HG03280 (cell line): Measurements from ENCODE around the gene BRPF3.

ENCODE experiments used
- ATAC-seq: cut with Tn5 transposase; IDR thresholded peaks from one replicate; pipeline ENCODE4 v1.9.1; 2021; ENCODE audit warnings: mild to moderate bottlenecking, moderate library complexity; ENCODE audit not compliant: unreplicated experiment

The BRPF3 gene

DNA sequence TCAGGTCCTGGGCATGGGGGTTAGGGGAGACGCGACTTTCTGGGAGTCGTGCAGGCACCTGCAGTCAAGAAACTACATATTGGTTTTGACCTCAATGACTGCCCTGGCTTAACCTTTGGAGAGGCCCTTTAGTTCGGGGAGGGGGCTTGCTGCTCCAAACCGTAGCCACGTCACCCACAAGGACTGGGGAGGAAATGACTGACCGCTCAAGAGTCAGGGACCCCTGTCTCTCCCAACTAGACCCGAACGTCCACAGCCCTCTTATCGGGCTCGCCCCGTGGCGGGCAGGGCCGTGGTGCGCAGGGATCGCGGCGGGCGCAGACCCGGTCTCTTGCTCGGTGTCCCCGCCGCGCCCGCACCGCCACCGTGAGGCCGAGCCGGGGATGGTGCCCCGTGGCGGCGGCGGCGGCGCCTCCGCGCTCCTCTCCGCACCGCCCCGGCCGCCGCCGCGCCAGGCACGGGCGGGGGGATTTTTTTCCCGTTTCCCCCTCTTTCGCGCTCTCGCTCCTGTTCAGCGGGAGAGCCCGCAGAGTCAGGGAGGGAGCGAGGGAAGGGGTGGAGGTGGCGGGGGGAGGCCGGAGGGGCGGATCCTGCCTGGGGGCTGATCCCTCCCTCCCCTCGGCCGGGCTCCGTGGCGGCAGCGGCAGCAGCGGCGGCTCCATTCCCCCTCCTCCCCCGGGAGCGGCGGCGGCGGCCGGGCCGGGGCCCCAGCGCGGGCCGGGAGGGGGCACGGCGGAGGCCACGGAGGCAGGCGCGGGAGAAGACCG is at the start of gene BRPF3:
Gene BRPF3 (plus strand): TSS at position 632 of the 767 bp plus-strand sequence. CDS start 3,579 bp downstream, outside the sequence.
- peak; percentile 61 for ATAC-seq

DNA sequence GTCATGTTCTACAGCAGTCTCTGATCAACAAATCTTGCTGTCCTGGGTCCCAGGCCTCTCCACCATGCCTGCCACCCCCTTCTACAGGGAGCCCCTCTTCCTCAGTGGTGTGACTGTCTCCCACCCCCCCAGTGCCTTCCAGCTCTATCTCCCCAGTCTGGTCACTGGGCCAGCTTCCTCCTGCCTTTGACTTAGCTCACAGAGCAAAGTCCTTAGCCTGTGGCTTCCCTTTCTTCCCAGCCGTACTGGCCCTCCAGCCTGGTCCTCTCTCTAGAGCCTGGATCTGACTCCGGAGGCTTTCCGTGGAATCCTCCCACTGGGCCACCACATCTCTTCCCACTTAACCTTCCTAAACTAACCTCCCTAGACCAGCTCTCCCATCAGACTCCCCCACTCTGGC is 49.2 kb upstream of the BRPF3 start:
- no peak for ATAC-seq

DNA sequence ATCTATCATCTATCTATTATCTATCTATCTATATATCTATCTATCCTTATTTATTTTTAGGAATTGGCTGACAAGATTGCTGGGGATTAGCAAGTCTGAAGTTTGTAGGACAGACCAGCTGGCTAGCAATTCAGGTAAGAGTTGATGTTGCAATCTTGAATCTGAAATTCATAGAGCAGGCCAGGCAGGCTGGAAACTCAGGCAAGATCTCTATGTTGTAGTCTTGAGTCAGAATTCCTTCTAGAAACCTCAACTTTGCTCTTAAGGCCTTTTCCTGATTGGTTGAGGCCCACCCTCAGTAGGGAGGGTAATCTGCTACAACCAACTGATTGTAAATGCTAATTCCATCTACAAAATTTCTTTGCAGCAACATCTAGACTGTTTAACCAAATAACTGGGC is 47.1 kb upstream of the BRPF3 start:
- no peak for ATAC-seq

DNA sequence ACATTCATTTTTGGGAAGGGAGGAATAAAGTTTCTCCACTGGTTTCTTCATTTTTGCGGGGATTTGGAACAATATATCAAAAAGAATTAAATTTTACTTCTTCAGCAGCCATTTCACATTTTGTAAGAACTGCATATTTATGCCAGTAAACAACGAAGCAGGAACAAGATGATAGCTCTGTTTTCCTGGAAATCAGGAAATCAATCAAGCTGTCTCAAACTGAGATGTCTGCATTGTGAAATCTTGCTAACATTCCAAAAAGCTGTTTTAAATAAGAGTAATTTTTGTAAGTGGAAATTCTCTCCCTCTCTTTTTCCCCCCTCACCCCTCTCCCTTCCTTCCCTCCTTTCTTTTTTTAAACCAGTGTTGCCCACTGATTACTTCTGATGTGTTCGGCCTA is 46.3 kb upstream of the BRPF3 start:
- no peak for ATAC-seq

DNA sequence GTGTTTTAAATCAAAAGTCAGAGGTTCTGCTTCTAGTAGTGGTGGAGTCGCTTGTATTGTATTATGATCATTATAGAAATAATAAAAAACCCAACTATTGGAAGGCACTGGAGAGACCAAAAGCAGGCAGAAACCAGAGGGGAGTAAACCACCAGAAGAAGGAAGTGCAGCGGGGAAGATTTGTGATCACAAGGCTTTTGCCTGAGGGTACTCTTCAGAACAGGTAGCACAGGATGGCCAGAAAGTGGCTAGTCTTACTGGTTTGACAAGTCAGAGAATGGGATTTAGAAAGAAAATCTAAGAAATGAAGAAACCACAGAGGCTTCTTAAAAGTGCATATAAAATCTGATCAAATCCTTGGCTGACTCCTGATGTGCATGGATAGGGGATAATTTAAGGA is 42.3 kb upstream of the BRPF3 start:
- ATAC-seq = no peak

DNA sequence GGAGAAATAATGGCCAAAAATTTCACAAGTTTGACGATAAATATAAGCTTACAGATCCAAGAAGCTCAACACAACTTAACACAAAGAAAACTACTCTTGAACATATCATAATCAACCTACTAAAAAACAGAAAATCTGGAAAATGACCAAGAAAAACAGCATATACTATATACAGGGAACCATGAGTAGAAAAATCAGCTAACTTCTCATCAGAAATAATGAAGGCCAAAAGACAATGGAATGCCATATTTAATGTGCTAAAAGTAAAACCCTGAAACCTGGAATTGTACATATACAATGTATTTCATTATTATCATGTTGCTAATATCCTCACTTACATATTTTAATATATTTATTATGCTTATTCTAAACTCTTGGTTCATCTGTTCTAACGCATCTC is 40.9 kb upstream of the BRPF3 start:
- ATAC-seq = no peak

DNA sequence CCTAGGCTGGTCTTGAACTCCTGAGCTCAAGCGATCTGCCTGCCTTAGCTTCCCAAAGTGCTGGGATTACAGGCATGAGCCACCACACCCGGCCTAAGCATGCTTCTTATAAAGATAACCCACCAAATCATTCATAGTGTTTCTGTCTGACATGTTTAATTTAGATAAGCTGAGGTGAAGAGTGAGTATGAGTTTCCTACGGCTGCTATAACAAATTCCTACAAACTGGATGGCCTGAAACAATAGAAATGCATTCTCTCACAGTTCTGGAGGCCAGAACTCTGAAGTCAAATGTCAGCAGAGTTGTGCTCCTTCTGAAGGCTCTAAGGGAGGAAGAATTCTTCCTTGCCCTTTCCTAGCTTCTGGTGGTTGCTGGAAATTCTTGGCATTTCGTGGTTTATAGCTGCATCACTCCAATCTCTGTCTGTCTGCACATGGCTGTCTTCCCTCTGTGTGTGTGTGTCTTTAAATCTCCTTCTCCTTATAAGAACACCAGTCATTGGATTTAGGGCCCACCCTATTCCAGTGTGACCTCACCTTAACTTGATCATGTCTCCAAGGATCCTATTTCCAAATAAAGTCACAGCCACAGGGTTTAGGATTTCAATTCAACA is 36.3 kb upstream of the BRPF3 start:
- ATAC-seq = no peak

DNA sequence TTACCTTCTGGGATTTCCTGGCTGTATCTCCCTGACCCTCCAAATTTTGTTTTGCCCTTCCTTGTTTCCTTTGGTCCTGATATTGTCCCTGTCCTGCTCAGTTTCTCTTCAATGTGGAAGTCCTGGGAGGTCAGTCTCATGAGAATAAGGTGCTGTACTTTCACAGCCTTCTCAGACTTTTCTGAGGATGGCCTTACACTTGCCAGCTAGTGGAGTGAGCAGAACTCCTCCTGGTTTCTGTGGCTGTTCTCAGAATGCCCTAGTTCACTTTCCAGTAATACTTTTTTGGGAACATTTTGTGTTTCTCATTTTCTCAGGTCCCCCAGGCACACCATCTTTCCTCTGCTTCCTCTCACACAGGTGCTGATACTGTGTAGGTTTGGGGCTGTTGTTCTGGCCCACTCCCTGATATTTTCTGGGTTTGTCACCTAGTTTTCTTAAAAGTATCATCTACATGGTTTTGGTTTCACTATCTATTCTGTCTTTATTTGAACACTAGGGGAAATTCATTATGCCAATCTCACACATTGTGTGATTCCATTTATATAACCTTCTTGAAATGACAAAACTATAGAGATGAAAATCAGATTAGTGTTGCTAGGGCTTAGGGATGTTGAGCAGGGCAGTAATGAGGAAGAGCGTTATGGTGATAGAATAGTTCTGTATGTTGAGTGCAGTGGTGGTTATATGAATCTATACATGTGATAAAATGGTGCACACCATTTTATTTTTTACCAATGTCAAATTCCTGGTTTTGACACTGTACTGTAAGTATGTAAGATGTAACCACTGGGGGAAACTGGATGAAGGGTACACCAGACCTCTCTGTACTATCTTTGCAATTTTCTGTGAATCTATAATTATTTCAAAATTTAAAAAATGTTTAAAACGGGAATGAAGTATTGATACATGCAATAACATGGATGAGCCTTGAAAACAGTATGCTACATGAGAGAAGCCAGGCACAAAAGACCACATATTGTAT is 27.2 kb upstream of the BRPF3 start:
- ATAC-seq = peak; percentile 50

GRCh38 chr6:36170704-36171103 is 25.8 kb upstream of the BRPF3 start:
- ATAC-seq = no peak

DNA sequence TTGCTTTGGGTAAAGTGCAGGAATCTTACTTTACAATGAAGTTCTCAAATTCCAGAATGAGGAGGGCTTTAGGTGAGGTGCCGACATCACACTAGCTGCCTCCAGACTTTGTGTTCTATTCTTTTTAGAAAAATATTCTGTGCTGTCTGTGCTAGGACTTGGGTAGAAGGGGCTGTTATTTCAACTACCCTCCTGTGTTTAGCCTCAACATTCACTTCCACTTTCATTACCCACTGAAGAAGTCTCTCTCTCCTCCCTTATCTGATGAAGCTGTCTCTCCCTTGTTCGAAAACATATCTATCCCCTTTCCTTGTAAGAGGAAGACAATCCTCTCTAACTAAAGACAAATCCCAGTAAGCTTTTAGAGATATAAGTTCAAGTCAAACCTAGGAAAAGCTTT is 25.0 kb upstream of the BRPF3 start:
- ATAC-seq = no peak

DNA sequence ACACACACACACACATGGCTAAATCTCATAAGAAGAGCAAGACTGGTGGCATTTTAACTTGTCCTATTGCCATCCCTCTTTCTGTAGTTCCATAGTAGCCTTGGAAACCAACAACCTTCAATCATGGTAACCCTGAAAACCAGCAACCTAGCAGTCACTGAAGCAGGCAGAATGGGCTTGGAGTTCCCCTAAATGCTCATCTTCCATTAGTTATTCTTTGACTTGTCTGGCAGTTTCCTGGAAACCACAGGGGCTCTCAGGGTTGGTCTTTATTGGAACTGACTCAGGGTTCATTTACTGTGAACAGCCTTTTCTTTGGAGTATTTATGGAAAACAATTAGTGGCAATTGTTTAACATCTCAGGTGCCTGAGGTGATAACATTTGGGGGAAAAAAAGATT is 19.4 kb upstream of the BRPF3 start:
- no peak for ATAC-seq

GRCh38 chr6:36178544-36178943 is 18.0 kb upstream of the BRPF3 start:
- no peak for ATAC-seq

DNA sequence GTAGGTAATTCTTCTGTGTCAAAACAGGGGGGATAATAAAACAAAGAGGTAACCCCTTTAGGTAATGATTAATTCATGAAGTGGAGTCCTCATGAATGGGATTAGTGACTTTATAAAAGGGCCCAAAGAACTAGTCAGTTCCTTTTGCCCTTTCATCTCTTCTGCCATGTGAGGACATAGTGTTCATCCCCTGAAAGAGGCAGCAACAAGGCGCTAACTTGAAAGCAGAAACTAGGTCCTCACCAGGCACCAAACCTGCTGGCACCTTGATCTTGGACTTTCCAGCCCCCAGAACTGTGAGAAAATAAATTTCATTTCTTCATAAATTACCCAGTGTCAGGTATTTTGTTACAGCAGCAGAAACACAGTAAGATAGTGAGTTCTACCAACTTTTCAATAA is 16.4 kb upstream of the BRPF3 start:
- no peak for ATAC-seq

- ATAC-seq = no peak
These were observed 12.2 kb upstream of the BRPF3 start for GRCh38 chr6:36184311-36184710.

DNA sequence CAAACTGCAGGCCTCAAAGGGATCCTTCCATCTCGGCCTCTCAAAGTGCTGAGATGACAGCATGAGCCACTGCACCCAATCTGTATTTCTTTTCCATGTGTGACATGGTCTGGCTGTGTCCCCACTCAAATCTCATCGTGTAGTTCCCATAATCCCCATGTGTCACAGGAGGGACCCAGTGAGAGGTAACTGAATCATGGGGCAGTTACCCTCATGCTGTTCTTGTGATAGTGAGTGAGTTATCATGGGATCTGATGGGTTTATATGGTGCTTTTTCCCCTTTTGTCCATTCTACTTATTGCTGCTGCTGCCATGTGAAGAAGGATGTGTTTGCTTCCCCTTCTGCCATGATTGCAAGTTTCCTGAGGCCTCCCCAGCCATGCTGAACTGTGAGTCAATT is 10.3 kb upstream of the BRPF3 start:
- ATAC-seq = no peak

DNA sequence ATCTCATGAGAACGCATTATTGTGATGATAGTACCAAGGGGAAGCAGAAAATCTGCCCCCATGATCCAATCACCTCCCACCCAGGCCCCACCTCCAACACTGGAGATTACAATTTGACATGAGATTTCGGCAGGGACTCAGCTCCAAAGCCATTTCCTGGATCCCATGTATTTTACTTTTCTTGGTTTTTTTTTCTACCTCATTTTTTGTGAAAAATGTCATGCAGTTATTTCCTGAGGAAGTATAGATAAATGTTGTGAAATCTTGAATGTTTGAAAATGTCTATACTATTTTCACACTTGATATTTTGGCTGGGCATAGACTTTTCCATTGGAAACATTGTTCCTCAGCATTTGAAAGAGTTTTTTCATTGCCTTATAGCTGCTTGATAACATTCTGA is 9.1 kb upstream of the BRPF3 start:
- ATAC-seq = no peak

- ATAC-seq = no peak
These were observed 952 bp upstream of the BRPF3 start for GRCh38 chr6:36195471-36196112.

- ATAC-seq = peak; percentile 91
These were observed 470 bp downstream of the BRPF3 start for GRCh38 chr6:36196880-36197548.

DNA sequence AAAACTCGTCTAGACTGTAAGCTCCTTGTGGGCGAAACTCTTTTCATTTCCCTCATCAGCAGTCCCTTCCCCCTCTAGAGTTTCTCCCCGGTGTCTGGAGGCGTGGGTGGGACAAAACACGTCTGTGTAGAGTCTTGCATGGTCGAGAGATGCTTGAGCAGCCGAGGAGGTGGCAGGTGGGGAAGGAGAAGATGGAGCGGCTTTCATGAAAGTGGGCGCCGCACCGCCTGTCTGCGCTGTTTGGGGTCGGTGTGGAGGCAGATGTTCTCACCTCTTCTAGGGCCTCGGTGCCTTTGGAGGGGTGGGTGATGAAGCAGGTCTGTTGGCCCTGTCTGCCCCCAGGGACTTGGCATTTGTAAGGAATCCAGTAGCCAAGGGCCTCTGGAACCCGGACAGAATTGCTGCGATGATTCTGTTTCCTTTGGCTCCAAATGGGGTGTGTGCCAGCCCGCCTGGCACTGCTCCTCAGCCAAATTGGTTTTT is 1.2 kb downstream of the BRPF3 start:
- no peak for ATAC-seq

GRCh38 chr6:36198986-36199385 is 2.4 kb downstream of the BRPF3 start:
- ATAC-seq = no peak
